Stimulated activated memory B cell treated with anti-CD40 and anti-IgM and Interleukin-4, amounts not matched to agents 10 μg/mL and 1 μg/mL and 100 μg/mL, for 72 hours (primary cell): ENCODE data around the gene BCAR3.

Experiments used
- ATAC-seq: fragments of 150-1000 bp; cut with Tn5 transposase; 2 replicates; pipeline ENCODE4 v1.10.0; 2021
- H3K27ac Mint-ChIP-seq: one replicate; pipeline ENCODE4 v1.8.0; 2022; ENCODE audit warnings: mild to moderate bottlenecking, mixed read lengths
- H3K27me3 Mint-ChIP-seq: one replicate; pipeline ENCODE4 v1.8.0; 2022; ENCODE audit warnings: mixed read lengths
- H3K36me3 Mint-ChIP-seq: one replicate; pipeline ENCODE4 v1.8.0; 2022; ENCODE audit warnings: mixed read lengths
- H3K4me1 Mint-ChIP-seq: one replicate; pipeline ENCODE4 v1.8.0; 2022; ENCODE audit warnings: mixed read lengths
- H3K4me3 Mint-ChIP-seq: one replicate; pipeline ENCODE4 v1.8.0; 2022; ENCODE audit warnings: mild to moderate bottlenecking, moderate library complexity, mixed read lengths
- H3K9me3 Mint-ChIP-seq: one replicate; pipeline ENCODE4 v1.8.0; 2022; ENCODE audit warnings: mixed read lengths

The BCAR3 gene

DNA sequence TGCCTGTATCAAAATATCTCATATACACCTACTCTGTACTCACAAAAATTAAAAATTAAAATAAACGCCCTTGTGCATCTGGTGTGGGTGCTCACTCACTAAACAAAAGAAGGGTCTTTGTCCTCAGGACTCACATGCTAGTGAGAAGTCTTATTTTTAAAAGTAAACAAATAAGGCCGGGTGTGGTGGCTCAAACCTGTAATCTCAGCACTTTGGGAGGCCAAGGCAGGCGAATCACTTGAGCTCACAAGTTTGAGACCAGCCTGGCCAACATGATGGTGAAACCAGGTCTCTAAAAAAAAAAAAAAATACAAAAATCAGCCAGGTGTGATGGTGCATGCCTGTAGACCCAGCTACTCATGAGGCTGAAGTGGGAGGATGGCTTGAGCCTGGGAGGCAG is 51.5 kb downstream of the BCAR3 start:
- Mint-ChIP-seq H3K9me3 (no peaks in the 10 kb centered on the region), H3K36me3 (peaks cover 20% of the 10 kb centered on the region), H3K27me3 (no peaks in the 10 kb centered on the region), H3K4me1 (peaks cover 6% of the 10 kb centered on the region), H3K4me3 (no peak overlapping the region), H3K27ac (no peak overlapping the region)
- ATAC-seq: no peak

GRCh38 chr1:93629101-93630059 is 52.3 kb downstream of the BCAR3 start:
- peak; percentile 67 for ATAC-seq
- peaks cover 15% of the 10 kb centered on the region for H3K36me3 Mint-ChIP-seq
- peak overlapping the region; percentile 56 for H3K27ac Mint-ChIP-seq
- peaks cover 6% of the 10 kb centered on the region for H3K4me1 Mint-ChIP-seq
- H3K9me3 Mint-ChIP-seq: no peaks in the 10 kb centered on the region
- no peaks in the 10 kb centered on the region for H3K27me3 Mint-ChIP-seq
- H3K4me3 Mint-ChIP-seq: no peak overlapping the region

DNA sequence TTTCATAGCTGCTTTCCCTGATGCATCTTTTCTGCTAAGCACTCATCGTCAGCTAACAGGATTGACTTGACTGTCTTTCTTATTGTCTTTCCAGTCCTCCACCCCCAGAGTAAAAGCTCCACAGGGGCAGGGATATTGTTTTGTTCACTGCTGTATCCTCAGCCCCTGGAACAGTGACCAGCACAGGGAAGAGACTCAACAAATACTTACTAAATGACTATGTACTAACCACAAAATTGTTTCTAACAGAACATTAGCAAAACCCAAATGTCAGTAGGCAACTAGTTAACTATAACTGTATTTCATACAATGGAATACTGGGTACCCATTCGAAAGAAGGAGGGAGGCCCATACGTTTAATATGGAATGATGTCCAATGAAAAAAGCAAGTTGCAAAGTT is 53.0 kb downstream of the BCAR3 start:
- Mint-ChIP-seq H3K27me3 (no peaks in the 10 kb centered on the region), H3K36me3 (peaks cover 9% of the 10 kb centered on the region), H3K9me3 (no peaks in the 10 kb centered on the region), H3K27ac (peak overlapping the region; percentile 56), H3K4me1 (peaks cover 6% of the 10 kb centered on the region), H3K4me3 (no peak overlapping the region)
- ATAC-seq: no peak

GRCh38 chr1:93625582-93626327 is 55.9 kb downstream of the BCAR3 start:
- peaks cover 6% of the 10 kb centered on the region for H3K4me1 Mint-ChIP-seq
- no peak for ATAC-seq
- H3K27me3 Mint-ChIP-seq: no peaks in the 10 kb centered on the region
- H3K9me3 Mint-ChIP-seq: no peaks in the 10 kb centered on the region
- no peak overlapping the region for H3K27ac Mint-ChIP-seq
- no peak overlapping the region for H3K4me3 Mint-ChIP-seq
- H3K36me3 Mint-ChIP-seq: peaks cover 22% of the 10 kb centered on the region

- Mint-ChIP-seq H3K27ac (no peak overlapping the region), H3K4me3 (no peak overlapping the region), H3K4me1 (peaks cover 10% of the 10 kb centered on the region), H3K36me3 (peaks cover 21% of the 10 kb centered on the region), H3K27me3 (no peaks in the 10 kb centered on the region), H3K9me3 (no peaks in the 10 kb centered on the region)
- ATAC-seq: no peak
These were observed 57.8 kb downstream of the BCAR3 start for GRCh38 chr1:93623875-93624274.

DNA sequence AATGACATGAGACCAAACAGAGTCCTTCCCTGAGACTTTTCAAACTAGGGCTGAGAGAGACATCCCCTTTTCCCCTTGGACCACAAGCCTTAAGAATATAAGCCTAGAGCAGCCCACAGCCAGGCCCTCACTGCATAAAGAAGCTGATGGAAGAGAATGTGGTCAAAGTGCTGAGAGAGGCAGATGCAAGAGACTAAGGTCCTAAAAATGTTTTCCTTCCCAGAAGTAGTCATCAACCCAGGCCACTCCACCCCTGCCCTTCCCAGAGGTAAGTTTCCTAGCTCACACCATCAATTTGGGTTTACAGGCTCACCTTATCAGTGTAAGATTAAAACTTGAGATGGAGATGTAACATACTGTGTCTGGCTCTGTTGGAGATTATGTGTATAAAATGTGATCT is 58.2 kb downstream of the BCAR3 start:
- H3K9me3 Mint-ChIP-seq: no peaks in the 10 kb centered on the region
- H3K4me3 Mint-ChIP-seq: no peak overlapping the region
- no peak overlapping the region for H3K27ac Mint-ChIP-seq
- peaks cover 13% of the 10 kb centered on the region for H3K4me1 Mint-ChIP-seq
- no peak for ATAC-seq
- H3K36me3 Mint-ChIP-seq: peaks cover 23% of the 10 kb centered on the region
- no peaks in the 10 kb centered on the region for H3K27me3 Mint-ChIP-seq

GRCh38 chr1:93621246-93621645 is 60.4 kb downstream of the BCAR3 start:
- H3K27me3 Mint-ChIP-seq: no peaks in the 10 kb centered on the region
- no peak for ATAC-seq
- peaks cover 34% of the 10 kb centered on the region for H3K4me1 Mint-ChIP-seq
- no peaks in the 10 kb centered on the region for H3K9me3 Mint-ChIP-seq
- H3K4me3 Mint-ChIP-seq: no peak overlapping the region
- H3K36me3 Mint-ChIP-seq: peaks cover 26% of the 10 kb centered on the region
- peak overlapping the region; percentile 0 for H3K27ac Mint-ChIP-seq

DNA sequence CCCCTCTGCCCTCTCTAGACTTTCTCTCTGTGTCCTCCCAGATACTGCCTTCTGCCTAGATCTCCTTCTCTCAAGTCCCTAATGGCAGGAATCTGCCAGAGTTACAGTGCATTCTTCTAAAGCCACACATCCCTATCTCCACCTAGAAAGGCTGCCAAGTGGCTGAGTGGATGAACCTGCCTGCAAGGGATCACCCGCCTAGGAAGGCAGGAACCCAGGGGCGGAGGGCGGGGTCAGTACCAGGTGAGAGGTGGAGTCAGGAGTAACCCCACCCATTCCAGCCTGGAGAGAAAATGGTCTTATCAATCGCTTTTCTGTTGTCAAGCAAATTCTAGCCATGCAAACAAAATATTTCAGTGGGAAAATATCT is 60.8 kb downstream of the BCAR3 start:
- peaks cover 39% of the 10 kb centered on the region for H3K4me1 Mint-ChIP-seq
- peak overlapping the region; percentile 0 for H3K27ac Mint-ChIP-seq
- no peaks in the 10 kb centered on the region for H3K27me3 Mint-ChIP-seq
- no peaks in the 10 kb centered on the region for H3K9me3 Mint-ChIP-seq
- no peak for ATAC-seq
- H3K36me3 Mint-ChIP-seq: peaks cover 26% of the 10 kb centered on the region
- no peak overlapping the region for H3K4me3 Mint-ChIP-seq

DNA sequence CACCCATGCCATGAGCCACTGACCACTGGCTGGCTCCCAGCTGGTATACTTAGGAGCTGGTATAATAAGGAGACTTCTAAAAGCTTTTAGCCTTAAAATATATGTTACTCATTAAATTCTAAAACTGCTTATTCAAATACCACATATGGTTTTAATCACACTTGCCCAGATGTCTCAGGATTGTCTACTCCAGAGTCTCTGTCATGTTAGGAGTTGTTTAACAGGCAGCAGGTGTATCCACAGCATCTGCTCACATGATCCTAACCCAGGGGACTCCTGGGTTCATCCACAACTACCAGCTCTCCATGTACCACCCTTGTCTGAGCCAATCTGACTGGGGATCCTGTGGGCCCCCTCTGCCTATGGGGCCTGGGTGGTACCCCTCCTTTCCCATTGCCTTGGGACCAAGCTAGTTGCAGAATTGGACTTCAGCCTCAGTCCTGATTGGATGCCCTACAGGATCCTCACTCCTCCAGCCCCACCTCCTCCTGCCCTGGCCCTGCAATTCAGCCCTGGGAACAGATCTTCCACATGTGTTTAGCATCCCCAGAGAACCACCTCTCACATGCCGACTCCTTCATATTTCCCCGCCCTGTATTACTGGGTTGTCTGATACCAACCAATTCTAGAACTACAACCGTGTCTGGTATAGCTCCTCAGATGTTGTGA is 61.3 kb downstream of the BCAR3 start:
- H3K4me1 Mint-ChIP-seq: peaks cover 44% of the 10 kb centered on the region
- no peak overlapping the region for H3K4me3 Mint-ChIP-seq
- no peak for ATAC-seq
- peak overlapping the region; percentile 0 for H3K27ac Mint-ChIP-seq
- H3K27me3 Mint-ChIP-seq: no peaks in the 10 kb centered on the region
- H3K36me3 Mint-ChIP-seq: peaks cover 26% of the 10 kb centered on the region
- no peaks in the 10 kb centered on the region for H3K9me3 Mint-ChIP-seq

- no peak for ATAC-seq
- peaks cover 50% of the 10 kb centered on the region for H3K4me1 Mint-ChIP-seq
These were observed 62.0 kb downstream of the BCAR3 start for GRCh38 chr1:93619507-93620171.

DNA sequence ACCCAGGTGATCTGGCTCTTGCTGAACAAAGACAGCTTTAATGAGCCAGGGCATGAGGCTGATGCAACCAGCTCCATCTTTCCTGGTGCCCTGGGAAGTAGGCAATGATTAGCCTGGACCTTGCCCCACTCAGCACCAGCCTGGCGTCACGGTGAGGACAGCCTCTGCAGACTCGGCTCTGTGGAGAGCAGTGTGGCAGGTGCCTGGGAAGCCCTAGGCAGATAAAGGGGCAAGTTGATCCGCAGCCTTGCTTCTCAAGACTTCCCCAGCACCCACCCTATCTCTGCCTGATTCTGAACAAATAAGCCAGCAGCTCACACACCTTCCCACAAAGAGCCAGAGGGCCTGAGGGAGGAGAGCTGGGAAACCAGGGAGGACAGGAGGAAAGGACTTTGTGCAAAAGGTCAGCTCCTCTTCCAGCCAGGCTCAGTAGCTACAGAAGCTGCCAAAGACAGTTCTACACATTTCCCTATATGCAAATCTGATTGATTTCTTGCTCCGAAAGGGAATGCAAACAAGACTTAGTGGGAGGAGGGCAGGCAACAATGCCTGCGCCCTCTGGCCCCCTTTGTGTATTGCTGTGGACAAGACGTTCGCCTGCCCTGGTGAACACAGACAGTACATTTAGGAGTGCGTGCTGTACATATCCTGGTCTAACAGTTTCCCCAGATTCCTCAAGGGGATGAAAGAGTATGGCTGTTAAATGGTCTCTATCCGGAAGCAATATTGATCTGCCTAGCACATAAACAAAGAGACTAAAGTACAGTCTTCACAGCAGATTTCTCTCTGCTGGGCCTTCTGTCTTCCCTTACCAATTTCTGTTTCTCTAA is 63.8 kb downstream of the BCAR3 start:
- no peak overlapping the region for H3K4me3 Mint-ChIP-seq
- H3K36me3 Mint-ChIP-seq: peaks cover 37% of the 10 kb centered on the region
- no peak for ATAC-seq
- peak overlapping the region; percentile 94 for H3K27ac Mint-ChIP-seq
- no peaks in the 10 kb centered on the region for H3K27me3 Mint-ChIP-seq
- H3K9me3 Mint-ChIP-seq: no peaks in the 10 kb centered on the region
- peaks cover 68% of the 10 kb centered on the region for H3K4me1 Mint-ChIP-seq

More at GRCh38 chr1:93619507-93620171, 62.0 kb downstream of the BCAR3 start:
- Mint-ChIP-seq H3K36me3 (peaks cover 30% of the 10 kb centered on the region), H3K4me3 (no peak overlapping the region), H3K9me3 (no peaks in the 10 kb centered on the region), H3K27me3 (no peaks in the 10 kb centered on the region), H3K27ac (no peak overlapping the region)

GRCh38 chr1:93616996-93617669 is 64.5 kb downstream of the BCAR3 start:
- Mint-ChIP-seq H3K36me3 (peaks cover 30% of the 10 kb centered on the region), H3K27me3 (no peaks in the 10 kb centered on the region), H3K27ac (peak overlapping the region; percentile 94), H3K9me3 (no peaks in the 10 kb centered on the region), H3K4me1 (peaks cover 75% of the 10 kb centered on the region), H3K4me3 (no peak overlapping the region)
- no peak for ATAC-seq

GRCh38 chr1:93616221-93616995 is 65.2 kb downstream of the BCAR3 start:
- ATAC-seq: no peak
- Mint-ChIP-seq H3K27me3 (no peaks in the 10 kb centered on the region), H3K9me3 (no peaks in the 10 kb centered on the region), H3K36me3 (peaks cover 28% of the 10 kb centered on the region), H3K27ac (peak overlapping the region; percentile 94), H3K4me3 (peak overlapping the region; percentile 1), H3K4me1 (peaks cover 82% of the 10 kb centered on the region)
